NOMO-1 (cell line): ENCODE data around the gene HNRNPUL2.
"Not testable (repeated sequence)": the region's sequence is repeated elsewhere in the genome, so short reads cannot be mapped to it uniquely, and the experiment has no call there.

Experiments
- DNase-seq, 2 experiments: peaks; one replicate each; lab custom pipeline; 2025; ENCODE audit not compliant: unreplicated experiment in 2 of 2; lab: John Stamatoyannopoulos, UW

HNRNPUL2 gene

GRCh38 chr11:62727165-62727871 lies at the start of gene HNRNPUL2:
Gene HNRNPUL2 (minus strand): TSS chr11:62727457. CDS start chr11:62727156, 301 bp downstream.
- peak; percentile 99 for DNase-seq

GRCh38 chr11:62775646-62776045 lies 48.4 kb upstream of the HNRNPUL2 start:
- DNase-seq: no peak

- no peak for DNase-seq
These were observed 47.1 kb upstream of the HNRNPUL2 start for GRCh38 chr11:62774407-62774806.

DNA sequence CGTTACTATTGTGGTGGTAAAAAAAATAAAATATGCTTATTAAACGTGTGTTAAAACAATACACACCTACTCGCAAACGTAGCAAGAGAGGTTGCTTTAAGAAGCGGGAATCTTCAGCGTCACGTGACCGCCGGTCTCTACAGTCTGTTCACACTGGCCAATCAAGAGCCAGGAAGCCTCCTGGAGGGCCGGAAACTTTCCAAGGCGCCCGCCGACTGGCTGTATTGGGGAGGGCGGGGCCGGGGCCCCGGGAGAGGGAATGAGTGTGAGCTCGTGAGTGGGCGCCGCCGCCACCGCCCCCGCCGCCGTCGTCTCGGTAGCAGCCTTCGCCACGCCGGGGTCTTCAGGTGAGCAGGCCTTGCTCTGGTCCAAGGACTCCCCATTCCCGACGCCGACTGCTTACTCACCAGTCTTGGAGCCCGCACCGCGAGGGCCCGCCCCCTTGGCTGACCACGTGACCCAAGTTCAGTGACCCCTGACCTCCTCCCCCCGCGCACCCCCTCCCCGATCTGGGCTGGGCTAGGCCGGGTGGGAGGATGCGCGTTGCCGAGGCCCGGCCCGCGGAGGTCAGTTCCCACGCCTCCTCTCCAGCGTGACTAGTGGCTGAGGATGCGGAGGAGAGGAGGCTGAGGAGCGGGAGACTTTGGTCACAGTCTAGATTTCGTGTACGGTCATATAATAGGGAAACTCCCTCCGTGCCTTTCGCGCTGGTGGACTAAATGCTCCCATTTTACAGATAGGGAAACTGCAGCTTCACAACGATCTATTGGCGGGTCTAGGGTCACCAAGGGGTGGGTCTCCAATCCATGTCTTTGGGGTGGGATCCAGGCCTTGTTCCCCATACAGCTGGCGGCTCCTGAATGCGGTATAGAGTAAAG lies 44.1 kb upstream of the HNRNPUL2 start, which contains the start of gene TAF6L:
Gene TAF6L, plus strand, starts transcription at position 253 of the 878 bp plus-strand sequence. CDS start 4,388 bp downstream, outside the sequence.
- peak; percentile 93 to 94 for DNase-seq

- DNase-seq: peak in 1 of 2 experiments; percentile 45
These were observed 43.5 kb upstream of the HNRNPUL2 start for GRCh38 chr11:62770778-62771143.

DNA sequence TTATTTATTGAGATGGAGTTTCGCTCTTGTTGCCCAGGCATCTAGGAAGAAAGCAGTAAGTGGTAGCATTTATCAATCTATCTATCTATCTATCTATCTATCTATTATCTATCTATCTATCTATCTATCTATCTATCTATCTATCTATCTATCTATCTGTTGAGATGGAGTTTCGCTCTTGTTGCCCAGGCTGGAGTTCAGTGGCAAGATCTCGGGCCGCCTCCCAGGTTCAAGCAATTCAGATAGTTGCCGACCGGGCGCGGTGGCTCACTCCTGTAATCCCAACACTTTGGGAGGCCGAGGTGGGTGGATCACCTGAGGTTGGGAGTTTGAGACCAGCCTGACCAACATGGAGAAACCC lies 33.6 kb upstream of the HNRNPUL2 start:
- DNase-seq: not testable (repeated sequence)

- no peak for DNase-seq
These were observed 30.9 kb upstream of the HNRNPUL2 start for GRCh38 chr11:62757846-62758788.

GRCh38 chr11:62755086-62755615 lies 27.9 kb upstream of the HNRNPUL2 start:
- no peak for DNase-seq

DNA sequence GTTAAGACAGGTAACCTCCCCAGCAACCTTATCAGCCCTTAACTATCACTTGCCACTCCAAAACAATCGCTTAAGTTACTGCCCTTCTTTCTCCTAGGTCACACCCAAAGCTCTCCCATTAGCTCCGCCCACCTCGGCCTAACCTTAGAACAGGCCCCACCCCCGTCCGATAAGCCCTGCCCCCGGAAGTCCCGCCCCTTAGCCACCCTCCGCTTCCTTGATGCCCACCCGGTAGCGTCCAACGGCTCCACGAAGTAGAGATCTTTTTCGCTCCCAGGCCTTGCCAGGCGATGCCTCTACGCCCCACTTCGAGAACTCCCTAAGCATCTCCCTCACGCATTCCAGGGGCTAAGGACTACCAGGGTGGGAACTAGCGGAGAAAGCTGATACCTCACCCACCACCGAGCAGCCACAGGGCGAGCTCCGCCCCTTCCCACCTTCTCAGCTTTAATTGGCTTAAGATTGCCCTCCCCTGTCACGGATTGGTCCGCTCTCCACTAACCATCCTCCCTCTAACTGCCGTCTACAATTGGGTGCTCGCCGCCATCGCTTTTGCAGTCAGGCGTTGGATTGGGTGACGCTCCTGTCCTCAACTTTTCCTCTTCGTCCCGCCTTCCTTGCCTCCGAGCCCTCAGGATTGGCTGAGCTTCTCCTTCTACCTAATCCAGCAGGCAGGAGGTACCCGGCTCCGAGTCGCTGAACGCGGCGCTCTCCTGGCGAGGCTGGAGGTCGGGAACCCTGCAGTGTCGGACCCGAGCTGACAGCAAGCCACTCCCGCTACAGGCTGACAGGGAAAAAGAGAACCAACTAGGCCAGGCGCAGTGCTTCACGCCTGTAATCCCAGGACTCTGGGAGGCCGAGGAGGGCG lies 26.7 kb upstream of the HNRNPUL2 start, which contains the start of gene ZBTB3:
Gene ZBTB3, minus strand, starts transcription at position 425 of the 868 bp plus-strand sequence. CDS start 496 bp downstream, outside the sequence.
- DNase-seq: peak; percentile 99 to 100

DNA sequence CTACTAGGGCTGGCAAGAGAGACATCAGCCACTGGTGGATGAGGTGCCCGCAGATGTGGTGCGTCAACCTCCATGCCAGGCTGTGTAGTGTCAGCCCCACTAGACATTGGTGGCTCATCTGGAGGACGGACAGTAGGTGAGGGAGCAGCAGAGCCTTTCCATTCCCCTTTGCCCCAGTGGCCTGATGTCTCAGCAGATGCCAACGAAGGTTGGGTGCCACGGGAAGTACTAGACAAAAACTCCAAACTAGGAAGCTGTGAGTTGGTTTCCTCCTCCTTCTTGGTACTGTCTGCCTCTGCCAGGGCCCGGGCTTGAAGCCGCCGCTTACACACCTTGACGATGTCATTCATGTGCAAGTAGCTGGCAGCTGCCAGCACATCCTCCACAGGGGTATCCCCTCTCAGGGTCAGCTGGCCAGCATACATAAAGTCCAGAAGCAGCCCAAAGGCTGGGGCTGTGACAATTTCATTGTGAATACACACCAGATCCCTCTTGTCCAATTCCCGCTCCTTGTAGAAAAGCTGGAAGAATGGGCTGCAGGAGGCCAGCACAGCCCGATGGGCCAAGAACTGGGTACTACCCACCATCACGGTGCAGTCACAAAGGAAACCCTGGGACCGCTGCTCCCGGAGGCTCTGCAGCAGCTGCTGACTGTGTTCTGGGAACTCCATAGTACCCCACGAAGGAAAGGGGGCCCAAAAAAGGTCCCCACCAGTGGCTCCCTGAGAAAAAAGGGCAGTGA lies 25.9 kb upstream of the HNRNPUL2 start:
- DNase-seq: no peak

GRCh38 chr11:62752177-62752785 lies 25.0 kb upstream of the HNRNPUL2 start:
- no peak for DNase-seq

DNA sequence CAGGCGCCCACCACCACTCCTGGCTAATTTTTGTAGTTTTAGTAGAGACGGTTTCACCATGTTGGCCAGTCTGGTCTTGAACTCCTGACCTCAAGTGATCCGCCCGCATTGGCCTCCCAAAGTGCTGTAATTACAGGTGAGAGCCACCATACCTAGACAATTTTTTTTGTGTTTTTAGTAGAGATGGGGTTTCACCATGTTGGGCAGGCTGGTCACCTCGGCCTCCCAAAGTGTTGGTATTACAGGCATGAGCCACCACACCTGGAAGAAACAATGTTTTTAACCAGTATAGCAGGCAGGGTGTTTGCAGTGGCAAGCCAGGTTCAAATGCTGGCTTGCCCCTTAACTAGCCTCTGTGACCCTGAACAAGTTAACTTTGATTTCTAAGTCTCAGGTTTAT lies 22.7 kb upstream of the HNRNPUL2 start:
- DNase-seq: not testable (repeated sequence)

DNA sequence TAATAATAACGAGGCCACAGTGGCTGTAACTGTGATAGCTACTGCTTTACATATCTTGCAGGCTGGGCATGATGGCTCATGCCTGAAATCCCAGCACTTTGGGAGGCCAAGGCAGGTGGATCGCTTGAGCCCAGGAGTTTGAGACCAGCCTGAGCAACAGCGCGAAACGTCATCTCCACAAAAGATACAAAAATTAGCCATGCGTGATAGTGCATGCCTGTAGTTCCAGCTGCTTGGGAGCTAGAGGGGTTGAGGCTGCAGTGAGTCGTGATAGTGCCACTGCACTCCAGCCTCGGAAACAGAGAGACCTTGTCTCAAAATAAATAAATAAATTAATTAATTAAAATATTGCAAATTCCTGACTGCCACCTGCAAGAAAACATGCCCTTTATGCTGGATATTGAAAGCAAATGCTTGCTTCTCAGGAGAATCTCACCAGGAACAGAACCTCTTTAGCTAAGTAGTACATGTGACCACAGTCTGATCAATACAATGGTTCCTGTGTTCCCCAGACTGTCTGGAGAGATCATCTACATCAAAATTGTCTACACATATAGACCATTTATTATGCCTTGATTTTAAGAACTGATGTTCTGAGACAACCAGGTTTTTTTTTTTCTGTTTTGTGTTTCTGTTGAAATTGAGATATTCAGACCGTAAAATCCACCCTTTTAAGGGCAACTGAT lies 20.4 kb upstream of the HNRNPUL2 start:
- no peak for DNase-seq

GRCh38 chr11:62737196-62737595 lies 9.9 kb upstream of the HNRNPUL2 start:
- no peak for DNase-seq

GRCh38 chr11:62732830-62733229 lies 5.6 kb upstream of the HNRNPUL2 start:
- no peak for DNase-seq

GRCh38 chr11:62730076-62730475 lies 2.8 kb upstream of the HNRNPUL2 start:
- DNase-seq: not testable (repeated sequence)

- peak; percentile 83 to 84 for DNase-seq
These were observed 1.1 kb upstream of the HNRNPUL2 start, which contains the start of gene TTC9C for GRCh38 chr11:62728171-62728988. Gene TTC9C (plus strand): TSS chr11:62728486. CDS start chr11:62728849, 363 bp downstream.
